ENCODE results near the gene LSR.
"Not testable (repeated sequence)": the region's sequence is repeated elsewhere in the genome, so short reads cannot be mapped to it uniquely, and the experiment has no call there.

LSR gene

DNA sequence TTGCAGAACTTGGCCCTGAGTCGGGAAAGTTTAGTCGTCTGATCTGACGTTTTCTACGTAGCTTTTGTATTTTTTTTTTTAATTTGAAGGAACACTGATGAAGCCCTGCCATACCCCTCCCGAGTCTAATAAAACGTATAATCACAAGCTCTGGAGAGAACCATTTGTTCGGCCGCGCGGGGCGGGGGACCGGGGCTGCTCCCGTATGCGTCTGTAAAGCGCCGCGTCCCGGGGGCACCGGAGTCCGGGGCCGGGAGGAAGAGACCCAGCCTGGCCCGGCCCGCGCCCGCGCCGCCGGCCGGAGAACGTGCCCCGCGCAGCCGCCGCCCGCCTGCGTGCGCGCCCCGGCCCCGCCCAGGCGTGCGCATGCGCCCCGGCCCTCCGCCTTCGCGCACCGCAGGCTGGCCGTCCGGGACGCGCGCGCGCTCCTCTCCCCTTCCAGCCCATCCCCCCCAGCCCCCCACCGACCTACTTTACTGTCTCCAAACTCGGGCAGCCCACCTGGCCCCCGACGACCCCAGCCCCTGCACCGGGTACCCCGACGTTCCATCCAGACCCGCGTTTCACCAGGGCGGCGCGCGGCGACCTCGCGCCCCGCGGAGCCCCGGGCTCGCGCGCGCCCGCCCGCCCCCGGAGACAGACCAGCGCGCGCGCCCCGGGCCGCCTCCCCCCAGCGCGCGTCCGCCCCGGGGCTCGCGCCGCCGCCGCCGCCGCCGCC, 19.2 kb downstream of the LSR start:
- DNase-seq (ENCODE audit: low spot score) = peak; percentile 78

DNA sequence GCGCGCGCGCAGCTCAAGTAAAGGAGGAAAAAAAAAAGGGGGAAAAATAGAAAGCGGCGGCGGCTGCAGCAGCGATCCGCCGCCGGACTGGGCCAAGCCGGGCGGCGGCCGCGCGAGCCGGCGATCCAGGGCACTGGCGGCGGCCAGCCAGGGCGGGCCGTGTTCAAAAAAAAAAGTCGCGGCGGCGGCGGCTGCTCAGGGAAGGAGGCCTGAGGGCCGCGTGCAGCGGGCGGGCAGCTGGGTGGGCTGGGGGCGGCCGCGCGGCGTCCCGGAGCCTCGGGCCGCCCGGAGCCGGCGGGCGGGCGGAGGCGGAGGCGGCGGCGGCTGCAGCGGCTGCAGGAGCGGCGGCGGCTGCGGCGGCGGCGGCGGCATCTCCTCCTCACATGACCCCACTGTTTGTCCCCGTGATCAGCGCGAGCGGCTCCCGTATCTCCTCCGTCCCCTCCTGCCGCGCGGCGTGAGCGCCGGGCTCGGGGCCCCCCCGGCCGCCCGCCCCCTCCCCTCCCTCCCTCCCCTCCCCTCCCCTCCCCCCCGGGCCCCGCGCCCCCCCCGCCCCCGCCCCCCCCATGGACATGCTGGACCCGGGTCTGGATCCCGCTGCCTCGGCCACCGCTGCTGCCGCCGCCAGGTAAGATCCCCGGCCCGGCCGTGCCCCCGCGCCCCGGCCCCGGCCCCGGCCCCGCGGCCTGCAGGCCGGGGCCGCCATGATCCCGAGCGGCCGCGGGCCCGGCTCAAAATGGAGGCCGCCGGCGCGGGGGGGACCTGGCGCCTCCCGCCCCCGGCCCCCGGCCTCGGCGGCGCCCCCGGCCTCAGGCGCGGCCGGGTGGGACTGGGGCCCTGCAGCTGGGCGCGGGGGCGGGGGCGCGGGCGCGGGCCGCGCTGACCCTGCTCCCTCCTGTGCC, 20.0 kb downstream of the LSR start, which contains the start of gene USF2:
Gene USF2 (plus strand): TSS at position 427 of the 902 bp plus-strand sequence. CDS start 140 bp downstream, at position 567.
- DNase-seq (ENCODE audit: low spot score) = peak; percentile 76

DNA sequence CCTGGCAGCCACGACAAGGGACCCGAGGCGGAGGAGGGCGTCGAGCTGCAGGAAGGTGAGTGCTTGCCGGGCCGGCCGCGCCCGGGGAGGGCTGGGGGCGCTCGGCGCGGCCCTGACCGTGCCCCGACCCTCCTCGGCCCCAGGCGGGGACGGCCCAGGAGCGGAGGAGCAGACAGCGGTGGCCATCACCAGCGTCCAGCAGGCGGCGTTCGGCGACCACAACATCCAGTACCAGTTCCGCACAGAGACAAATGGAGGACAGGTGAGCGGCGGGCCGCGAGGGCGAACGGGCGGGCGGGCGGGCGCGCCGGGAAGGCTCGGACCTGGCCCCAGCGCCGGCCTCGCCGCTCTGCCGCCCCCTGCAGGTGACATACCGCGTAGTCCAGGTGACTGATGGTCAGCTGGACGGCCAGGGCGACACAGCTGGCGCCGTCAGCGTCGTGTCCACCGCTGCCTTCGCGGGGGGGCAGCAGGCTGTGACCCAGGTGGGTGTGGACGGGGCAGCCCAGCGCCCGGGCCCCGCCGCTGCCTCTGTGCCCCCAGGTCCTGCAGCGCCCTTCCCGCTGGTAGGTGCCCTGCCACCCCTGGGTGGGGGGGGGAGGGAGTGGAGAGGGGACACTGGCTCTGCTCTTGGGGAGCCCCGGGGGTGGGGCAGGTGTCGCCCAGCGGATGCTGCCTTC, 20.8 kb downstream of the LSR start:
- DNase-seq (ENCODE audit: low spot score) = peak; percentile 78

DNA sequence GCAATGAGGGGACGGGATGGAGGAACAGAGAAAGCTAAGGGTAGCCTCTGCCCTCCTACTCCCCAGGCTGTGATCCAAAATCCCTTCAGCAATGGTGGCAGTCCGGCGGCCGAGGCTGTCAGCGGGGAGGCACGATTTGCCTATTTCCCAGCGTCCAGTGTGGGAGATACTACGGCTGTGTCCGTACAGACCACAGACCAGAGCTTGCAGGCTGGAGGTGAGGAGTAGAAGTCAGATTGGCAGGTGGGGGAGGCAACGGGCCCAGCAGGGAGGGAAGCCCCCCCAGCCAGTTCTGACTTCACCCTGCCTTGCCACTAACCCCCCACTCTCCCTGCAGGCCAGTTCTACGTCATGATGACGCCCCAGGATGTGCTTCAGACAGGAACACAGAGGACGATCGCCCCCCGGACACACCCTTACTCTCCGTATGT, 21.6 kb downstream of the LSR start:
- no peak for DNase-seq (ENCODE audit: low spot score)

DNA sequence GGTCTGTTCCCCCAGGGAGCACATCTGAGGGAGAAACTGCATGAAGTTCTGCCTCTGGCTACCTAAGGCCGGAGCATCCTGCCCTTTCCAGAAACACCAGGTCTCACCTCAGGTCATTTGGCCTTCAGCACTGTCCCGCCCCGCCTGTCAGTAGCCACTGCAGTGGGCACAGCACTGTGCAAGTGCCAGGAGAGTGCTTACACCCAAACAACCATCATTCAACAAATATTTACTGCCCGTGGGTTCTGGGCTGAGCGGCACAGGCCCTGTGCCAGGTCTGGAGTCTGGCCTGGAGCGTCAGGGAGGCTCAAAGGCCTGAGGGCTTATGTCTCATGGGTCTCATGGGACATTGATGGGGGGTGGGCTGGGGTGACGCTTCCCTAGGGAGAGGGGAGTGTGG, 22.7 kb downstream of the LSR start:
- DNase-seq (ENCODE audit: low spot score) = no peak

DNA sequence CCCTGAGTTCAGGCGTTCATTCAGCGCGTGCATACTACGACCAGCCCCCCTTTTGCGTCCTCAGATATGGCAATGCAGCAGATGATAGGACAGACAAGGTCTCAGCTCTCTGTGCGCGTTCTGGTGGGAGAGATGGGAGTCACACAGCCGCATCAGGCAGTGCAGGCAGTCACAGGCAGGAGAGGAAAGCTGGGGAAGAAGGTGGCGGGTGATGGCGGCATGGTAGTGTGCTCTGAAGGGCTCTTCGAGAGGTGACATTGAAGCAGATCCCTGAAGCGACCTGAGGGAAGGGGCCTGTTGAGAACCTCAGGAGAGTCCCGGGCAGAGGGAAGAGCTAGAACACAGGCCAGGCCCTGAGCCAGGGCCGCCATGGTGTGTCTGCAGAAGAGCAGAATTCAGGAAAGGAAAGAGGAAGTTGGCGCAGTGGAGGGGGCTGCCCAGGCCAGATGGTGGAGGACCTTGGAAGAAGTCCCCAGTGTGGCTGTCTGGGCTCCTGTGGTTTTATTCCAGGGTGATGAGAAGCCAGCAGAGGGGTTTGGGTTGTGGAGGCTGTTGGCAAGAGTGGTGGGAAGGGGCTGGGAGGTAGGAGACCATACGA, 23.4 kb downstream of the LSR start:
- DNase-seq (ENCODE audit: low spot score) = no peak

DNA sequence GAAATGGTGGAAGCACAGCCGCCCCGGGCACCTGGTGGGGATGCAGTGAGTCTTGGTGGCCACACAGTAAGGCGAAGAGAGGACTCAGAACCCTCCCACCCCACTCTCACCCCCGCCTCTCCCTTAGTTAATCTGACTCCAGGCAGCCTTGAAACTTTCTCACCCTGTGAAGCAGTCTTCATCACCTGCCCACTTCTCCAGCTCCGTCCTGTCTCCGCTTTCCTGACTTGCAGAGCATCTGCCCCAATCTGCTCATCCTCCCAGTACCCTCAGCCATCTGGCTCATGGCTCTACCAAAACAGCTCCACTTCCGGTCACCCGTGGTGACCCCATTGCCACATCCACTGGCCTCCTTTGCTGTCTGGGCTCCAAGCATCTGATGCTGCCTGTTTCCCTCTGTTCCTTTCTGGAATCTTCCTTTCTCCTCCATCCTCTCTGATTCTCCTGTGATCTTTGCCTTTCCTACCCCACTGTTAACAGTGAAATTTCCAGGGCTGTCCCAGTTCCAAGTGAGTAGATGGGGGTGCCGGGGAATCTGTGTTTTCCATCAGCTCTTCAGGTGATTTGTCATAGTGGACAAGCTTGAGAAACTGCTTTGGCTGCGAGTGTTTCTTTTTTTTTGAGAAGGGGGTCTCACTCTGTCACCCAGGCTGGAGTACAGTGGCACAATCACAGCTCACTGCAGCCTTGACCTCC, 24.3 kb downstream of the LSR start:
- DNase-seq (ENCODE audit: low spot score) = no peak

DNA sequence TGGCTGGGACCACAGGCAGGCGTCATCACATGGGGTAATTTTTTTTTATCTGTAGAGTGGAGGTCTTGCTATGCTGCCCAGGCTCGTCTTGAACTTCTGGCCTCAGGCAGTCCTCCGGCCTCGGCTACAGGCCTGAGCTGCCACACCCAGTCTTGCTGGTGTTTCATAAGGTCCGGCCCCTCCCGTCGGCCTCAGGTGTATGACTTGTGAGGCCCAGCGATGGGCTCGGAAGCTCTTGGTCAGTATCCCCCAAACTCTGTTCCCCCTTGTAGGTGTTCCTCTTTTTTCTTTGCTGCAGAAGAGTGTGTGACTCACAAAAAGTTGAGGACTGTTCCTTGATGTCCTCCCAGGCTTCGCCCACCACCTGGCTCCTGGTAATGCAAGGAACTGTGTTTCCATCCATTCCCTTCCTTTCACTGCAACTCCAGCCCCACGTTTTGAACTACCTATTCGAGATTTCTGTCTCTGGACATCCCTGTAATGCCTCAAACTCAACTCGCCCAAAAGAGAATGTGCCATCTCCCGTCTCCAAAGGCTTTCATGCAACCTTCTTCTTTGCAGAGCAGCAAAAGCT, 25.0 kb downstream of the LSR start:
- no peak for DNase-seq (ENCODE audit: low spot score)

DNA sequence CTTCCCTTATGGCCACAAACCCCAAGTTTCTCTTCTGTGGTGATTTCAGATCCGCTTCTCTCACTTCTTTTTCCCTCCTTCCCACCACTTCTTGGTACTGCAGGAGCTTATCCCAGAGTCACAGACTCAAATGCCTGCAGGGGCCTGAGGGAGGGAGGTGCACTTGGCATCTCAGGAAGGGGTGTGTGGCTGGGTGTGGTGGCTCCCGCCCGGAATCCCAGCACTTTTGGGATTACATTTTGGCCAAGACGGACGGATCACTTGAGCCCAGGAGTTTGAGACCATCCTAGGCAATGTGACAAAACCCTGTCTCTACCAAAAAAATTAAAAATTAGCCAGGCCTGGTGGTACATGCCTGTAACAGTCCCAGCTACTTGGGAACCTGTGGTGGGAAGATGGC, 25.5 kb downstream of the LSR start:
- no peak for DNase-seq (ENCODE audit: low spot score)

DNA sequence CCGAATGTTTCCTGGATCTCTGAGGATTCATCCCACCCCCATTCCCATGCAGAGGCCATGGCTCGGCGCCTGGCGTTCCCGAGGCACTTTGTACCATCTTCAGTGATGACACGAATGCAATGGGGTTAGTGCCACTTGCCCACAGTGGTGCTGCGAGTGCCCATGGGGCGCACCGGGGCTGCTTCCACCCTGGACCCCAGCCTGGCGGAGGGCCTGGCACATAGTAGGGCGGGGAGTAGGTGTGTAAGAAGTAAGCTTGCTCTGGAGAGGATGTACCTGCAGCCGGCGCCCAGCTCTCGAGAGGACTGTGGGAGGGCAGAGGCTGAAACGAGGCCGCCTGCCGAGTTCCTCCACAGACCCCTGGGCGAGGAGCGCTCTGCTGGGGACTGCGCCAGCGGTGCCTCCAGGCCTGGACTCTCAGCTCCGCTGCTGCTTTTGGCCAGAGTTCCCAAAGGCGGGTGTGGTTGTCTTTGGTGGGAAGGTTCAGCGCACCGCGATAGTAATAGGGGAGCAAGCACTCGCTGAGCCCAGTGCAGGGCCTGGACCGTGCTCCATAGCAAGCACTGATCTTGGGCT, 28.0 kb downstream of the LSR start:
- no peak for DNase-seq (ENCODE audit: low spot score)

DNA sequence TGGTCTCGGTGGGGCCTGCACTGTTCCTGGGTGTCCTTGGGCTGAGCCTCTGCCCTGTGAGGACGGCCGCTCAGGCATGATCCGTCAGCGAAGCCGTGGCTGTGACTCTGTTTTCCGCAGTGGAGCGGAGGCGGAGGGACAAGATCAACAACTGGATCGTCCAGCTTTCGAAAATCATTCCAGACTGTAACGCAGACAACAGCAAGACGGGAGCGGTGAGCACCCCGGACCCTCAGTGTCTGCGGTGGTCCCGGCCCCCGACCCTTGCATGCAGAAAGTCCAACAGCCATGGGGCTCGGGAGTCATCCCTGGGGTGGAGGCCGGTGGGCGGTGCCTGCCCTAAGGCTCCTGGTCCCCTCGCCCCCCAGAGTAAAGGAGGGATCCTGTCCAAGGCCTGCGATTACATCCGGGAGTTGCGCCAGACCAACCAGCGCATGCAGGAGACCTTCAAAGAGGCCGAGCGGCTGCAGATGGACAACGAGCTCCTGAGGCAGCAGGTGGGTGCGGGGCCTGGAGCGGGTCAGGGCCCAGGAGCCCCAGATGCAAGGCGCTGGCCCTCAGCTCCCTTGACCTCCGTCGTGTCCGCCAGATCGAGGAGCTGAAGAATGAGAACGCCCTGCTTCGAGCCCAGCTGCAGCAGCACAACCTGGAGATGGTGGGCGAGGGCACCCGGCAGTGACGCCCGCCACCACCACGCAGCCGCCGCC, 29.9 kb downstream of the LSR start:
- DNase-seq (ENCODE audit: low spot score) = no peak

DNA sequence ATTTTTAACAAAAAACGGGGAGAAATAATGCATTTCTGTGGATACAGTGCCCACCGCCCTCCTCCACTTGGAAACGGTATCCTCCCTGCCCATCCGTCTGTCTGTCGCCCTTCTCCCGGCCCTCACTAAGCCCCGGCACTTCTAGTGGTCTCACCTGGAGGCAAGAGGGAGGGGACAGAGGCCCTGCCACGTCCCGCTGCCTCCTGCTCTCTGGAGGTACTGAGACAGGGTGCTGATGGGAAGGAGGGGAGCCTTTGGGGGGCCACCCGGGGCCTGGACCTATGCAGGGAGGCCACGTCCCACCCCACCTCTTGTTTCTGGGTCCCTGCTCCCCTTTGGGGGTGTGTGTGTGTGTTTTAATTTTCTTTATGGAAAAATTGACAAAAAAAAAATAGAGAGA, 30.6 kb downstream of the LSR start:
- no peak for DNase-seq (ENCODE audit: low spot score)

DNA sequence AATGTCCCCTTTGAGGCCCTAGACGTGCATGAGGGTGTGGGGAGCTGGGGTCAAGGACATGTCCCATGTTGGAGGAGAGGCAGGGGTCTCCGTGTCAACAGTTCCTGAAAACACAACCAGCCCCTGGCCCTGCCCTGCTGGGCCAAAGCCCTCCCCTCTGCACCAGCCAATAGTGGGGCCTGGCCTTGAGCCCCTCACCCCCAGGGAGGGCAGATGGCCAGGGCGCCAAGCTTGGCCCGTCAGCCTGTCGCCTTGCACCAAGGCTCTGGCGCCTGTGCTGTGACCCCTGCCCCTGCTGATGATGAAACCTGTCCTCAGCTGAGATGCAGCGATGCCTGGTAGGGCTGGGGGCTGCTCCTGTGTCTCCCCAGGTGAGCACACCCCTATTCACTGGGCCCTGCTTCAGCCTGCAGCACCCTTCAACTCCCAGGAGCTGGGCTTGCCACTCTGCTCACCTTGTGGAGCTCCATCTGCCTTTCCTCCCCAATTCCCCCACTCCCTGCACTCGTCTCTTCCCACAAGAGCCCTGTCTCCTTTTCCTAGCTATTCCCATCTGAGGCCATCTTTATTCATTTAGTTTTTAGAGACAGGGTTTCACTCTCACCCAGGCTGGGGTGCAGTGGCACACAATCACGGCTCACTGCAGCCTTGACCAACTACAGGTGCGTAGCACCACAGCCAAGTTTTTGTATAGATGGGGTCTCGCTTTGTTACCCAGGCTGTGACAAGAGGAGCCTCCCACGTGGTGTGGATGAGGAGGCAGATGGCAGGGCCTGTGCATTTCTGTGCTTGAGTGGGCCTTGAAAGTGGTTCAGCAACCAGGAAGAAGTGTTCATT, 31.4 kb downstream of the LSR start:
- no peak for DNase-seq (ENCODE audit: low spot score)

DNA sequence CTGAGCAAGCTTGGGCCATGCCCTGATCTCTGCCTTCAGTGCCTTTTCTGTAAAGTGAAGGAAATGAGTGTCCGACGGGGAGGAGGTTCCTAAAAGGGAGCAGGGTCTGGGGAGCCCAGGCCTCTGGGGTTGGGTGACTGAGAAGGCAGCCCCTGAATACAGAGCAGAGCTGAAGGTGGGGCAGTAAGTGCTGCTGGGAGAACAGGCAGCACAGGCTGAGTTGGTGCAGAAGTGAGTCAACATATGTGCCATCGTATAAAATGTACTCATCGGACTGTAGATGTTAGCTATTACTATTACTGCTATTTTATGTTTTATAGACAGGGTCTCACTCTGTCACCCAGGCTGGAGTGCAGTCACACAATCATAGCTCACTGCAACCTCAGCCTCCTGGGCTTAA, 32.5 kb downstream of the LSR start:
- DNase-seq (ENCODE audit: low spot score) = no peak

DNA sequence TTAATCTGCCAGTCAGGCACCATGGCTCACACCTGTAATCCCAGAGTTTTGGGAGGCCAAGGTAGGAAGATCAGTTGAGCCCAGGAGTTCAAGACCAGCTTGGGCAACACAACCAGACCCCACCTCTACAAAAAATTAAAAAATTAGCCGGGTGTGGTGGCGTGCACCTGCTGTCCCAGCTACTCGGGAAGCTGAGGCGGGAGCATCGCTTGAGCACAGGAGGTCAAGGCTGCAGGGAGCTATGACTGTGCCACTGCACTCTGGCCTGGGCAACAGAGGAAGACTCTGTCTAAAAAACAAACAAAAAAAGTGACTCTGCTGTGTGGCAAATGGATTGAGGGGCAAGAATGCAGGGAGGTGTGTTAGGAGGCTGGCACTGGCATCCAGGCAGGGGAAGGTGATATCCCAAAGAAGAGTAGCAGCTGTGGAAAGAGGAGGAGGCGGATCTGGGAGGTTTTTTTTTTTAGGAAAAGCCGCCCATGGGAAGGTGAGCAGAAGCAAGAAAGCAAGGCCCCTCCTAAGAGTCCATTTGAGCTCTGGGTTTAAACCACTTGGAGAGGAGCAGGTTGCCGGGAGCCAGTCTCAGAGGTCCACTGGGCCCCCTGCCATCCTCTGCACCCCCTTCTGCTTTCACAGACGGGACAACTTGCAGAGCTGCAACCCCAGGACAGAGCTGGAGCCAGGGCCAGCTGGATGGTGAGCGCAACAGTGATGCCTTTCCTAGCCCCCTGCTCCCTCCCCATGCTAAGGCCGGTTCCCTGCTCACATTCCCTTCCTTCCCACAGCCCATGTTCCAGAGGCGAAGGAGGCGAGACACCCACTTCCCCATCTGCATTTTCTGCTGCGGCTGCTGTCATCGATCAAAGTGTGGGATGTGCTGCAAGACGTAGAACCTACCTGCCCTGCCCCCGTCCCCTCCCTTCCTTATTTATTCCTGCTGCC, 35.6 kb downstream of the LSR start:
- DNase-seq (ENCODE audit: low spot score) = peak; percentile 79

DNA sequence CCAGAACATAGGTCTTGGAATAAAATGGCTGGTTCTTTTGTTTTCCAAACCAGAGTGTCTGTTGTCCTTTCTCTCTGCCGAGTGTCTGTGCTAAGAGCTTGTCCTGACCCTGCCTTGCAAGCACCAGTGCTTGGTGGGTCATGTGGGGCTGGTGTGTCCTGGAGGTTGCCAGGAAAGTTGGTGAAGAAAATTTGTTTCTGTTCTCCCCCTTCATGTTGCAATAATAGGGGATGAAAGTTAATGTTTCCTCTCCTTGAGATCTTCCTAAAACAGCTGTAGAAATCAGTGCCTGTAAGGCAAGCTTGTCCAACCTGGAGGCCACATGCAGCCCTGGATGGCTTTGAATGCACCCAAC, 36.3 kb downstream of the LSR start:
- DNase-seq (ENCODE audit: low spot score) = no peak

DNA sequence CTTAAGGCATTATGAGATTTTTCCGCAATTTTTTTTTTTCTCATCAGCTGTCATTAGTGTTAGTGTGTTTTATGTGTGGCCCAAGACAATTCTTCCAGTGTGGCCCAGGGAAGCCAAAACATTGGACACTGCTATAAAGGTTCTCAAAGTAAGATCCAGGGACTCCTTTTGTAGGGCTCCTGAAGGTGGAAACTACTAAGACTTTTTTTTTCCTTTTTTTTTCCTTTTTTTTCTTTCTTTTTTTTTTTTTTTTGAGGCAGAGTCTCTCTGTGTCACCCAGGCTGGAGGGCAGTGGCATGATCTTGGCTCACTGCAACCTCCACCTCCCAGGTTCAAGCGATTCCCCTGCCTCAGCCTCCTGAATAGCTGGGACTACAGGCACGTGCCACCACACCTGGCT, 36.7 kb downstream of the LSR start:
- DNase-seq (ENCODE audit: low spot score) = not testable (repeated sequence)

DNA sequence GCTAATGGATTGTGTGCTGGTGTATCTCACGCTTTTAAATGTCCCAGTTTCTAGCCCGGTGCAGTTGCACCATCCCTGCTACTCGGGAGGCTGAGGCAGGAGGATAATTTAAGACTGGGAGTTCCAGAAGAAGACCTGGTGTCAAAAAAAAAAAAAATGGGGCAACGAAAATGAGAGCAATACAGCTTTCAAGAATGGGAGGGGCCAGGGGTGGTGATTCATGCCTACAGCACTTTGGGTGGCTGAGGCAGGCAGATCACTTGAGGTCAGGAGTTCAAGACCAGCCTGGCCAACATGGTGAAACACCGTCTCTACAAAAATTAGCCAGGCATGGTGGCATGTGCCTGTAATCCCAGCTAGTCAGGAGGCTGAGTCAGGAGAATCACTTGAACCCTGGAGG, 37.3 kb downstream of the LSR start:
- not testable (repeated sequence) for DNase-seq (ENCODE audit: low spot score)
